Measurements from ENCODE around the gene ARHGAP8.

GRCh38 chr22:44739024-44739423, 13.4 kb upstream of the ARHGAP8 start:
- TF ChIP-seq CTCF (IDR thresholded peaks at IDR 0.05; ENCODE audit: insufficient read depth, low read depth, low read length): no peak
- no peak for TF ChIP-seq EZH2 (IDR thresholded peaks at IDR 0.05; ENCODE audit: insufficient read depth, low read length)
